Endothelial cell (in vitro differentiated cells): ENCODE data around the gene LRRC42. TPM values are rescaled to one million over a fixed set of nuclear protein-coding genes. Genes with fewer than 3 reads are reported as not detected.

ENCODE experiments used
- DNase-seq: peaks from one replicate; pipeline ENCODE4 v3.0.0; 2021; ENCODE audit warnings: low spot score
- H3K27ac Mint-ChIP-seq: one replicate; pipeline ENCODE4 v1.8.0; 2021; ENCODE audit warnings: mixed read lengths, inconsistent platforms; ENCODE audit not compliant: unreplicated experiment
- H3K27me3 Mint-ChIP-seq: one replicate; pipeline ENCODE4 v1.8.0; 2021; ENCODE audit warnings: mild to moderate bottlenecking, moderate library complexity, mixed read lengths, inconsistent platforms; ENCODE audit not compliant: unreplicated experiment
- H3K36me3 Mint-ChIP-seq: one replicate; pipeline ENCODE4 v1.8.0; 2021; ENCODE audit warnings: mild to moderate bottlenecking, low read depth, mixed read lengths, inconsistent platforms; ENCODE audit not compliant: unreplicated experiment
- H3K4me1 Mint-ChIP-seq: one replicate; pipeline ENCODE4 v1.8.0; 2021; ENCODE audit warnings: mild to moderate bottlenecking, mixed read lengths, inconsistent platforms; ENCODE audit not compliant: unreplicated experiment
- H3K4me3 Mint-ChIP-seq: one replicate; pipeline ENCODE4 v1.8.0; 2021; ENCODE audit warnings: mild to moderate bottlenecking, mixed read lengths, inconsistent platforms; ENCODE audit not compliant: unreplicated experiment
- H3K9me3 Mint-ChIP-seq: one replicate; pipeline ENCODE4 v1.8.0; 2021; ENCODE audit warnings: mixed read lengths, inconsistent platforms; ENCODE audit not compliant: unreplicated experiment
- CTCF ChIP-seq: fragments of 200-600 bp; sonication (generic); IDR thresholded peaks from one replicate; pipeline ENCODE4 v1.5.0; 2021; ENCODE audit warnings: antibody characterized with exemption; ENCODE audit not compliant: unreplicated experiment
- total RNA-seq: library from RNA; stranded (reverse); fragmentation: NEBNext Ultra II Directional; extraction: Animal tissue kit (Norgen Biotek cat#: 25700); gene quantifications from one replicate; pipeline ENCODE4 v1.2.1, GENCODE V29; 2021; ENCODE audit not compliant: unreplicated experiment

The LRRC42 gene
- total RNA-seq, 1 donor from 2014 or later = 43.6 TPM

GRCh38 chr1:54014009-54014629 is 68.0 kb downstream of the LRRC42 start:
- H3K27me3 Mint-ChIP-seq = peaks cover 9% of the 10 kb centered on the region
- H3K27ac Mint-ChIP-seq = no peak overlapping the region
- no peak for TF ChIP-seq CTCF
- H3K36me3 Mint-ChIP-seq = no peaks in the 10 kb centered on the region
- no peak for DNase-seq
- H3K4me3 Mint-ChIP-seq = no peak overlapping the region
- H3K9me3 Mint-ChIP-seq = no peaks in the 10 kb centered on the region
- no peaks in the 10 kb centered on the region for H3K4me1 Mint-ChIP-seq

- Mint-ChIP-seq H3K27me3 (peaks cover 3% of the 10 kb centered on the region), H3K4me1 (no peaks in the 10 kb centered on the region), H3K27ac (no peak overlapping the region), H3K9me3 (no peaks in the 10 kb centered on the region), H3K4me3 (no peak overlapping the region), H3K36me3 (no peaks in the 10 kb centered on the region)
- DNase-seq = no peak
- no peak for TF ChIP-seq CTCF
Measured at GRCh38 chr1:54016343-54017282, 70.5 kb downstream of the LRRC42 start.

Other genes with a start within 250 kb of the LRRC42 start
- gene GLIS1, start 207.2 kb upstream of the LRRC42 start, total RNA-seq = not detected
- gene NDC1, start 108.1 kb upstream of the LRRC42 start, total RNA-seq = 13.3 TPM
- gene YIPF1, start 56.6 kb upstream of the LRRC42 start, total RNA-seq = 26.3 TPM
- gene DIO1, start 52.2 kb upstream of the LRRC42 start, total RNA-seq = not detected
- 27.7 TPM for gene IFT25, start 651 bp upstream of the LRRC42 start, total RNA-seq
- gene LDLRAD1, start 71.8 kb downstream of the LRRC42 start, total RNA-seq = not detected
- gene TMEM59, start 106.9 kb downstream of the LRRC42 start, total RNA-seq = 195 TPM
- gene TCEANC2, start 107.3 kb downstream of the LRRC42 start, total RNA-seq = 6.3 TPM
- 0.36 TPM for gene CDCP2, start 206.7 kb downstream of the LRRC42 start, total RNA-seq